Central memory CD8-positive, alpha-beta T cell (primary cell): ENCODE data around the gene ANKRD52.
"Not testable (repeated sequence)": the region's sequence is repeated elsewhere in the genome, so short reads cannot be mapped to it uniquely, and the experiment has no call there.

Experiments
- ATAC-seq: fragments of 150-1000 bp; cut with Tn5 transposase; replicated peaks from 2 replicates; pipeline ENCODE4 v1.10.0; 2022; ENCODE audit warnings: mild to moderate bottlenecking, moderate FRiP score, moderate number of reproducible peaks; ENCODE audit not compliant: poor library complexity, severe bottlenecking; ENCODE audit errors: extremely low read depth
- DNase-seq, 2 donors: peaks; one replicate each; pipeline ENCODE4 v3.0.0; 2021; ENCODE audit warnings: low spot score in 2 of 2
- H3K27ac Mint-ChIP-seq: one replicate; pipeline ENCODE4 v1.8.0; 2022; ENCODE audit warnings: low read depth, mild to moderate bottlenecking, moderate library complexity, mixed read lengths
- H3K27me3 Mint-ChIP-seq: one replicate; pipeline ENCODE4 v1.8.0; 2022; ENCODE audit warnings: mixed read lengths
- H3K36me3 Mint-ChIP-seq: one replicate; pipeline ENCODE4 v1.8.0; 2022; ENCODE audit warnings: mild to moderate bottlenecking, moderate library complexity, mixed read lengths; ENCODE audit not compliant: insufficient read depth
- H3K4me1 Mint-ChIP-seq: one replicate; pipeline ENCODE4 v1.8.0; 2022; ENCODE audit warnings: mixed read lengths
- H3K4me3 Mint-ChIP-seq: one replicate; pipeline ENCODE4 v1.8.0; 2022; ENCODE audit warnings: mild to moderate bottlenecking, moderate library complexity, mixed read lengths
- H3K9me3 Mint-ChIP-seq: one replicate; pipeline ENCODE4 v1.8.0; 2022; ENCODE audit warnings: mixed read lengths

Gene ANKRD52

DNA sequence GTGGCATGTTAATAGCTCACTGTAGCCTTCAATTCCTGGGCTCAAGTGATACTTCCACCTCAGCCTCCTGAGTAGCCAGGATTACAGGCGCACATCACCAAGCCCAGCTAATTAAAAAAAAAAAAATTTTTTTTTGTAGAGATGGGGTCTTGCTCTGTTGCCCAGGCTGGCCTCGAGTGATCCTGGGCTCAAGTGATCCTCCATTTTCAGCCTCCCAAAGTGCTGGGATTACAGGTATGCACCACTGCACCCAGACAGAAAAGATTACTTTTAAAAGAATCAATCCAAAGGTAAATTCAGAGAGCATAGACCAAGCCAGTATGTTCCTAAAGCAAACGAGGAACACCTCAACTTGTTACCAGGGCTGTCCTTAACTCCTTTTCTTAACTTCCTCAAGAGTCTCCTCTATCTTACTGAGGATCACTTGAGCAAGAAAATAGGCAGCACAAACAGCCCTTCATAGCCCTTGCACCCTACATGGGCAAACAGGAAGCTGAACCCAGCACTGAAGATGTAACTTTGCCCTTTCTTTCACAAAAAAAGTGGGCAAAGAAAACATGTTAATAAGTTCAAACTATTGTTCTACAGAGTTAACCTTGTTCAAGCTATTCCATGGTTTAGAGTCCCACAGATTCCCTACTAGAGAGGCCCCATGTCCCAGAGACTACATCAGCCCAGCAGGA lies 30.7 kb upstream of the ANKRD52 start:
- Mint-ChIP-seq H3K4me1 (peaks cover 14% of the 10 kb centered on the region), H3K9me3 (no peaks in the 10 kb centered on the region), H3K27ac (no peak overlapping the region), H3K4me3 (no peak overlapping the region), H3K27me3 (no peaks in the 10 kb centered on the region), H3K36me3 (peaks cover 32% of the 10 kb centered on the region)
- ATAC-seq (no peak), DNase-seq (no peak)

DNA sequence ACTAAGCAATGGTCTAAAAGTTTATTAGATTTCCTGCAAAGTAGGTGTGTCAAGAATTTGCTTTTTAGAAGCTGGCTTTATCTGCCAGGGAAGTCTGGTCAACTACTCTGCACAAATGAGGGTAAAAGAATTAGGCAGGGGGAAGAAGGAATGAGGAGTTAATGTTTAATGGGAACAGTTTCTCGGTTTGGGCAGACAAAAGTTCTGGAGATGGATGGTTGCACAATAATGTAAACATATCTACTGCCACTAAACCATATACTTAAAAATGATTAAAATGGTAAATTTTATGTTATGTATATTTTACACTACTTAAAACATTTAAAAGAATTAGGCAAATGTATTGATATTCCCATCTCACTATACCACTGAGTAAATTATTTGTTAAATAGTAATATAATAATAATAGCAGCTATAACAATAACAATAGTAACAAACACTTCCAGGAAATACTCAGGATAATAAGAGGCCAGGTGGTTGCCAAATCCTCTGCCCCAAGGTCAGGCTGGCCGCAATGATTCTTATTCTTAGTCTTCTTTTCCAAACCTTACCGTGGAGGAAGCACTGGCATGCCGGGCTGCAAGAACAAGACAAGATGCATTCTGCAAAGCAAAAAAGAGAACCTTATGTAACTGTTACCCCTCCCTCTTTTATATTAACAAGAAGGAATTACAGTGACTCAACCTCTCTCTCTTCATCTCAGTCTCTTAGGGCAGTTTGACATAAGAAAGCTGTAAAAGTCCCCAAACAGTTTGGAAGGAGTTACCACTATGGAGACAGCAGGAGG lies 28.1 kb upstream of the ANKRD52 start:
- H3K4me1 Mint-ChIP-seq = peaks cover 3% of the 10 kb centered on the region
- DNase-seq = no peak
- H3K27me3 Mint-ChIP-seq = no peaks in the 10 kb centered on the region
- no peak for ATAC-seq
- no peak overlapping the region for H3K27ac Mint-ChIP-seq
- H3K4me3 Mint-ChIP-seq = no peak overlapping the region
- H3K9me3 Mint-ChIP-seq = no peaks in the 10 kb centered on the region
- peaks cover 52% of the 10 kb centered on the region for H3K36me3 Mint-ChIP-seq

DNA sequence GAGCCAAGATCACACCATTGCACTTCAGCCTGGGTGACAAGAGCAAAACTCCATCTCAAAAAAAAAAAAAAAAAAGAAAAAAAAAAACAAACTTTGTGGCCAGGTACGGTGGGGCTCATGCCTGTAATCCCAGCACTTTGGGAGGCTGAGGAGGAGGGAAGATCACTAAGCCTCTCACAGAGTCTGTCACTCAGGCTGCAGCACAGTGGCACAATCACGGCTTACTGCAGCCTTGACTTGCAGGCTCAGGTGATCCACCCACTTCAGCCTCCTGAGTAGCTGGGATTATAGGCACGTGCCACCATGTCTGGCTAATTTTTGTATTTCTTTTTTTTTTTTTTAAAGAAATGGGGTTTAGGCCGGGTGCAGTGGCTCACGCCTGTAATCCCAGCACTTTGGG lies 26.1 kb upstream of the ANKRD52 start:
- H3K27ac Mint-ChIP-seq, H3K4me3 Mint-ChIP-seq, H3K27me3 Mint-ChIP-seq, ATAC-seq, H3K9me3 Mint-ChIP-seq, DNase-seq, H3K4me1 Mint-ChIP-seq: not testable (repeated sequence)
- H3K36me3 Mint-ChIP-seq = peaks cover 64% of the 10 kb centered on the region

DNA sequence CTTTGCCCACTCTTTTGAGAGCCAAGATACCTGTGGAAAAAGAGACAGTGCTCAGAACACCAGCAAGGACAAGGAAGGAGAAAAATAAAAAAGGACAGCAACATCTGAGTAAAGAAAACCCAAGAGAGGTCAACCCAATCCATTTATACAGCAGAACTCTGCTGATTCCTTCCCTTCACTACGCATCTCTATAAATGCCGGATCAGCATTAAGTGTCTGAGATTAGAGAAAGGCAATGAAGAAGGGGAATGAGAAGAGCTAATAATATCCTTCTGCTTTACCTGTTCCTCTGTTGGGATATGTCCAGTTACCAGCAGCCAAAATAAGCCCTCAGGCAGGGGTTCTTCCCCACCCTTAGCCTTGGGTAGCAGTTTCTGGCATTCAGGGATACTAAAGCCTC lies 24.4 kb upstream of the ANKRD52 start:
- H3K4me3 Mint-ChIP-seq = no peak overlapping the region
- H3K36me3 Mint-ChIP-seq = peaks cover 75% of the 10 kb centered on the region
- no peaks in the 10 kb centered on the region for H3K27me3 Mint-ChIP-seq
- no peaks in the 10 kb centered on the region for H3K4me1 Mint-ChIP-seq
- no peaks in the 10 kb centered on the region for H3K9me3 Mint-ChIP-seq
- peak overlapping the region; percentile 20 for H3K27ac Mint-ChIP-seq
- ATAC-seq (no peak), DNase-seq (no peak)

DNA sequence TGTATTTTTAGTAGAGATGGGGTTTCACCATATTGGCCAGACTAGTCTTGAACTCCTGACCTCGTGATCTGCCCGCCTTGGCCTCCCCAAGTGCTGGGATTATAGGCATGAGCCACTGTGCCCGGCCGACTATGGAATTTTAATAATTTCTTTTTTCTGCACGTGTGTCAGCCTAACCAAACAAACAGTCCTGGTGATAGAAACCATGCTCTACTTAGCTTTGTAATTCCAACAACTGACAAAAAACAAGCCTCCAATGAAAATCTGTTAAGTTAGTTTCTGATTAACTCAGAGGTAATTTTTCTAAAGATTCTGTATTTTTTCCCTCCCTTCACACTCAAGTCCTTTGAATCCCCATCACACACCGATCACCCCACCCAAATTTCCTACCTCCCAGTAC lies 23.8 kb upstream of the ANKRD52 start:
- H3K27ac Mint-ChIP-seq = no peak overlapping the region
- ATAC-seq = no peak

DNA sequence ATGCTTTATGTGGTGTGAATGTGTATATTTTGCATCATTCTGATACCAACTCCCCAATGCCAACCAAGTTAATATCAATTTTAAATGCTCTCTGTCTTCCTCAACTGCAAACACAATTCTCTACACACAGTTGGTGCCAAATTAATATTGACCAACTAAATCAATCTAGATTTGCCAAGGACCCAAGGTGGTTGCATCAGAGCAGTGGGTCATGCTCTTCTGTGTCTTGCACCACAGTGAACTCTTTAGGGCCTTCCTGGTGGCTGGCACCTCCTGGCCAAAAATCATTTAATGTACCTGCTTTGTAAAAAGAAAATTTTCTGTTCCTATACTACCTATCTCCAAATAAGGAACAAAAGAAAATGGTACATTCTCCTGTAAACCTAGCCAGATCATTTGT lies 22.7 kb upstream of the ANKRD52 start:
- Mint-ChIP-seq H3K36me3 (peaks cover 83% of the 10 kb centered on the region), H3K27me3 (no peaks in the 10 kb centered on the region), H3K4me3 (no peak overlapping the region), H3K9me3 (no peaks in the 10 kb centered on the region), H3K4me1 (no peaks in the 10 kb centered on the region), H3K27ac (no peak overlapping the region)
- DNase-seq = no peak
- ATAC-seq = no peak

More for the DNA sequence above, 23.8 kb upstream of the ANKRD52 start:
- no peaks in the 10 kb centered on the region for H3K4me1 Mint-ChIP-seq
- no peak overlapping the region for H3K4me3 Mint-ChIP-seq
- no peaks in the 10 kb centered on the region for H3K9me3 Mint-ChIP-seq
- H3K27me3 Mint-ChIP-seq = no peaks in the 10 kb centered on the region
- DNase-seq = no peak
- peaks cover 79% of the 10 kb centered on the region for H3K36me3 Mint-ChIP-seq

DNA sequence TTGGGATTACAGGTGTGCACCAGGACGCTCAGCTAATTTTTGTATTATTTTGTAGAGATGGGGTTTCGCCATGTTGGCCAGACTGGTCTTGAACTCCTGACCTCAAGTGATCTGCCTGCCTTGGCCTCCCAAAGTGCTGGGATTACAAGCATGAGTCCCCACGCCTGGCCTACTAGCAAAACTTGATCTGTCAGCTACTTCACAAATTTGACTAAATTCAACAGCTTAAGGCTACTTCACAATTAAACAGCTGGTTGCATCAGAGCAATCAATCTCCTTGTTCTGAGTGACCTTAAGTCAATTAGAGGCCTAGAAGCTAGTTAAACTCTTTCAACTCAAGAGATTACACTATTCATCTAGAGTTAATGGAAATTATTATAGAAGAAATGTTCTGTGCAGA lies 20.7 kb upstream of the ANKRD52 start:
- H3K36me3 Mint-ChIP-seq = peaks cover 88% of the 10 kb centered on the region
- H3K4me3 Mint-ChIP-seq = no peak overlapping the region

DNA sequence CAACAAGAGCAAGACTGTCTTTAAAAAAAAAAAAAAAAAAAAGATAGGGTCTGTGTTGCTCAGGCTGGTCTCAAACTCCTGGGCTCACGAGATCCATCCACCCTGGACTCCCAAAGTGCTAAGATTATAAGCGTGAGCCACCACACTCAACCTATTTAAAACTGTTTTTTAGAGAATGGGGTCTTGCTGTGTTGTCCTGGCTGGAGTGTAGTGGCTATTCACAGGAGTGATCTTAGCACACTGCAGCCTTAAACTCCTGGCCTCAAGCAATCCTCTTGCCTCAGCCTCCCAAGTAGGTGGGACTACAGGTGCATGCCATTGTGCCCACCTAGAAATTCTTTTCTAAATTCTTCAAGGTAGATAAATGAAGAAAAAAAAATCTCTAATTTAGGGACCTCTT lies 16.1 kb upstream of the ANKRD52 start:
- Mint-ChIP-seq H3K4me1 (no peaks in the 10 kb centered on the region), H3K36me3 (peaks cover 68% of the 10 kb centered on the region)

More for the DNA sequence above, 20.7 kb upstream of the ANKRD52 start:
- Mint-ChIP-seq H3K27ac (no peak overlapping the region), H3K9me3 (no peaks in the 10 kb centered on the region), H3K27me3 (no peaks in the 10 kb centered on the region), H3K4me1 (no peaks in the 10 kb centered on the region)
- no peak for DNase-seq
- ATAC-seq = no peak

DNA sequence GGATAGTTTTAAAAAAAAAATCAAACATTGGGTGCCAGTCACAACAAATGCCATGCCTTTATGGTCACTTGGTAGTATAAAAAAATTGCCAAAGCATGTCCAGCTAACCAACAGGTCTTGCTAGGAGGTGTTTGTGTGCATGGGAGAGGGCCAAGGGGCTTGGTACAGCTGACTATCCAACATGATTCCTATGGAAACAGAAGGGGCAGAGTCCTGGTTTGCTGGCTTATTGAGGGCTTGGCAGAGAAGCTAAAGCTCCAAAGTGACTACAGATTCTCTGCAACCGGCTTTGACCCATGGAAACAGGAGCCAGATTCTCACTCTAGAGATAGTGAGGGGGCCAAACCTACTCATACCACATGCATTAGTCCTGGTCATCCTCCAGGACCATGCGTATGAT lies 14.3 kb upstream of the ANKRD52 start:
- H3K4me3 Mint-ChIP-seq, H3K9me3 Mint-ChIP-seq, DNase-seq, H3K27me3 Mint-ChIP-seq, ATAC-seq, H3K4me1 Mint-ChIP-seq: not testable (repeated sequence)
- Mint-ChIP-seq H3K36me3 (peaks cover 59% of the 10 kb centered on the region), H3K27ac (peak overlapping the region; percentile 13)

More for the DNA sequence above, 16.1 kb upstream of the ANKRD52 start:
- DNase-seq = no peak
- H3K27me3 Mint-ChIP-seq = no peaks in the 10 kb centered on the region
- no peaks in the 10 kb centered on the region for H3K9me3 Mint-ChIP-seq
- H3K4me3 Mint-ChIP-seq = no peak overlapping the region
- no peak for ATAC-seq
- H3K27ac Mint-ChIP-seq = no peak overlapping the region

DNA sequence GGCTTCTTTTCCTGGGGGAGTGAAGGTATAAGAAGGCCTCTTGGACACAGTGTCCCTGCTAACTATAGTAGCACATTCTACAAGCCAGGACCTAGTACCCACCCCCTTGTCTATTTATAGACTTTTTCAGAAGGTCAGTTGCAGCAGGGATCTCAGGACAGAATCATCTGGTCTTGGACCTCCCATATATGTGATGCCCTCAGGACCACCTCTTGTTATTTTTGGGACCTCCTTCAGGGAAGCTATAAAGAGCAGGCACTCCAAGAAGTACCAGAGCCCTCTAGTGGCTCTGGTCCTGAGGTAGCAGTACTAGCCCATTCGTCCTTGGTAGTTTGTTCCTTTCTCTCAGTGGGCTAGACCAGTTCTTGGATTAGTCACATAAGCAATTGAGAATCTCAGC lies 12.8 kb upstream of the ANKRD52 start:
- H3K27ac Mint-ChIP-seq = no peak overlapping the region
- peaks cover 56% of the 10 kb centered on the region for H3K36me3 Mint-ChIP-seq

DNA sequence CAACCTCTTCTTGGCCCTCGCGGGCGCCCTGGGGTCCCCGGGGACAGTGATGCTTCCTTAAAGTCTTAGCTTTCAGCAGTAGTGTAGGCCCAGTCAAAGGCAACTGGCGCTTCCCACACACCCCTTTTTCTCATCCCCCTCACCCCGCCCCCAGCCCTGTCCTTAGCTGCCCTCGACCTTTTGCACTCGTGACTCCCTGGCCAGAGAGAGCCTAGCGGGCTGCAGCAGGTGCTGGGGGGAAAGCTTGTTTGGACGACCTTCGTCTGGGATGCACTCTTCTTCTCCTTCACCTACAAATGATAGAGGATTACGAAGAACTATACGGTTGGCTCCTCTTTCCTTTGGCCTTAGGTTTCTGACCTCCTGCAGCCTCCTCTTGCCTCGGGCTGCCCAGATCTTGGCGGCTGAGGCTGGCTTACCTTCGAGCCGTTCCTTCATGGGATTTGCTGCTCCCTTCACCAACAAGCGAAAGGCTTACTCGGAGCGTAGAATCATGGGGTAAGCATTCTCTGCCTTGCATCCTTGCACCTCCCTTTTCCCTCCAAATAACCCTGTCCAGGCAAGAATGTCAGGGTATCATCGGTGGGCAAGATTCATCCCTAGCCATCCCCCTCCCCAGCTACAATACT lies 9.4 kb upstream of the ANKRD52 start:
- ATAC-seq (no peak), DNase-seq (no peak)
- H3K4me3 Mint-ChIP-seq = peak overlapping the region; percentile 94
- peak overlapping the region; percentile 96 for H3K27ac Mint-ChIP-seq
- peaks cover 26% of the 10 kb centered on the region for H3K36me3 Mint-ChIP-seq
- peaks cover 21% of the 10 kb centered on the region for H3K4me1 Mint-ChIP-seq
- H3K27me3 Mint-ChIP-seq = no peaks in the 10 kb centered on the region
- H3K9me3 Mint-ChIP-seq = no peaks in the 10 kb centered on the region

More for the DNA sequence above, 12.8 kb upstream of the ANKRD52 start:
- Mint-ChIP-seq H3K27me3 (no peaks in the 10 kb centered on the region), H3K4me3 (no peak overlapping the region), H3K4me1 (peaks cover 21% of the 10 kb centered on the region), H3K9me3 (no peaks in the 10 kb centered on the region)
- ATAC-seq (no peak), DNase-seq (no peak)

DNA sequence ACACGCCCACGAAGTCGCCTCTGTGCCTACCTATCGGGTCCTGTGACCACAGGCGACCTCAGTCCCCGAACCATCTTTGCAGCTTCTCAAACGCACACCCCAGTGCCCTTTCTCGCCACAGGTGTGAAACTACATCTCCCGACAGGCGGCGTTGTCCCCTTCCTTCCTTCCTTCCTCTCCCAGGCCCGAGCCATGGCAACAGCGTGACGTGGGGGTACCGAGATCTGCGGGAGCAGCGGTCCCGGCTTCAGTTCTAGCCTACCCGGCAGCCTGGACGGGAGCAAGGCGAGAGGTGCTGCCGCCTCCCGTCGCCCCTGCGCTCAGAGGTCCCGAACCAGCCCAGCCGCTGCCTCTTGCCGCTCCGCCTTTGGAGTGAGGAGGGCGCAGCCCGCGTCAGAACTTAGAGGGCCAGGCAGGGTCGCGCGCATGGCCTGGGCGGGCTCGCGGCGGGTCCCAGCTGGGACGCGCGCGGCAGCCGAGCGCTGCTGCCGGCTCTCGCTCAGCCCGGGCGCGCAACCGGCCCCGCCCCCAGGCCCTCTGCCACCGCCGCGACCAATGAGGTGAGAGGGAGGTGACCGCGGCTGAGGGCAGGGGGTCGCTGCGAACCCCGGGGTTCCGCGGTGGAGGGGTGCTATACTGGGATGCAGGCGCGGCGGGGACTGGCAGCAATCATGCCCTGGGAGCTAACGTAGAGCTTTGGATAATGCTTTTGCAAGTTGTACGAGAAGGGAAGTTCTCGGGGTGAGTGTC lies 8.7 kb upstream of the ANKRD52 start, which contains the start of gene COQ10A:
TSS of gene COQ10A (plus strand) at position 250 of the 750 bp plus-strand sequence. CDS start at position 427, 177 bp downstream.
- Mint-ChIP-seq H3K36me3 (peaks cover 24% of the 10 kb centered on the region), H3K9me3 (no peaks in the 10 kb centered on the region), H3K4me1 (peaks cover 21% of the 10 kb centered on the region), H3K27ac (peak within 1 kb of the TSS; percentile 96), H3K27me3 (no peaks in the 10 kb centered on the region), H3K4me3 (peak within 1 kb of the TSS; percentile 94)
- DNase-seq = peak; percentile 85 to 86
- ATAC-seq = peak; percentile 93
